Motor neuron (in vitro differentiated cells): ENCODE results near the gene KCNJ9. TPM values are rescaled to one million over a fixed set of nuclear protein-coding genes. Genes with fewer than 3 reads are reported as not detected.

Source experiments
- ATAC-seq, 8 experiments: fragments of 200-7000 bp; cut with Tn5 transposase; replicated peaks in 6 of 8; 2 replicates each; pipeline ENCODE4 v1.8.0; 2021; ENCODE audit warnings: mild to moderate bottlenecking in 8 of 8, moderate library complexity in 8 of 8
- H3K27ac ChIP-seq, 2 donors: fragments of 250-450 bp; sonication (Bioruptor Pico); 2 replicates each; pipeline ENCODE4 v1.9.0; 2021; ENCODE audit warnings: antibody characterized with exemption in 2 of 2, mild to moderate bottlenecking in 2 of 2, moderate library complexity in 1 of 2
- H3K4me1 ChIP-seq, 2 donors: fragments of 250-450 bp; sonication (Bioruptor Pico); replicated peaks in 1 of 2; 2 replicates each; pipeline ENCODE4 v1.6.1; 2021; ENCODE audit warnings: antibody characterized with exemption in 2 of 2, mild to moderate bottlenecking in 2 of 2, moderate library complexity in 1 of 2
- H3K4me3 ChIP-seq, 5 donors: fragments of 250-450 bp; sonication (Bioruptor Pico); 2 replicates each; pipeline ENCODE4 v1.9.0; 2021; ENCODE audit warnings: antibody characterized with exemption in 5 of 5, mild to moderate bottlenecking in 5 of 5, moderate library complexity in 4 of 5
- WGBS, 10 experiments: fragments of 450-650 bp; shearing (Covaris generic); methylation state at CpG; one replicate each; pipeline ENCODE4 v1.0.0; 2022; 5-methylcytosine and 5-hydroxymethylcytosine counted together
- in situ Hi-C, 9 experiments: fragments of 400-800 bp; cut with MboI; loops; one replicate each; pipeline ENCODE4 v1.15.0; 2021; ENCODE audit warnings: low sequenced_read_pairs in 9 of 9, low pct_unique_long_range_greater_than_20kb in 2 of 9; ENCODE audit not compliant: unreplicated experiment in 9 of 9
- total RNA-seq, 8 experiments: library from RNA; unstranded; fragments of 300-600 nt; gene quantifications; 2 replicates each; pipeline versions ENCODE4 v1.2.3 to v1.2.4, GENCODE V29; 2022

KCNJ9 gene
- total RNA-seq, 8 experiments from 2014 or later = 0.18 to 9.5 (median 3.8) TPM

DNA sequence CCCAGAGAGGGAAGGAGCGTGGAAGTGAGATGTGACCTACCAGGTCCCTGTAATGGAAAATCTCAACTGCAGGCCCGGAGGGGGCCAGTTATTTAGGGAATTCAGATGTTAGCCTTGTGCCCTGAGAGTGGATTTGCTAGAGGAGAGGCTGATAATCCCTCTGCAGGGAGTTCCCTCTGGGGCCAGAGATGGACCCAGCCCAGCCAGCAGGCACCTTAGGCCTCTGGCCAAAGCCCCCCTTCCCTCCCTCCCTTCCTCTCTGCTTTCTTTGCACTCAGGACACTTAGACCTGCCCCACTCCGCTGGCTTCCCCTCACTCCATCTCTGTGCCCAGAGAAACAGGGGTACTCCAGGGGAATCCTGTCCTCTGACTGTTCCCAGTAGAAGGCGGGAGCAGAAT lies 32.7 kb downstream of the KCNJ9 start:
- Histone ChIP-seq H3K4me3 (no peak overlapping the region), H3K27ac (no peak overlapping the region), H3K4me1 (peaks cover 28 to 51% of the 10 kb centered on the region in 2 donors)
- peak in 4 of 8 experiments; percentile 4 to 68 (median 27) for ATAC-seq
- in situ Hi-C loops = loop anchor here in 1 of 9 experiments (25.0 kb wide), 1 partner anchor 273 kb away; no protein-coding TSS in a partner anchor
- 0 to 86% (median 52%) methylated on average over 1 to 3 of the region's 4 CpGs; no CpG with 5 or more reads in 5 of the 10 experiments for WGBS, 10 experiments

DNA sequence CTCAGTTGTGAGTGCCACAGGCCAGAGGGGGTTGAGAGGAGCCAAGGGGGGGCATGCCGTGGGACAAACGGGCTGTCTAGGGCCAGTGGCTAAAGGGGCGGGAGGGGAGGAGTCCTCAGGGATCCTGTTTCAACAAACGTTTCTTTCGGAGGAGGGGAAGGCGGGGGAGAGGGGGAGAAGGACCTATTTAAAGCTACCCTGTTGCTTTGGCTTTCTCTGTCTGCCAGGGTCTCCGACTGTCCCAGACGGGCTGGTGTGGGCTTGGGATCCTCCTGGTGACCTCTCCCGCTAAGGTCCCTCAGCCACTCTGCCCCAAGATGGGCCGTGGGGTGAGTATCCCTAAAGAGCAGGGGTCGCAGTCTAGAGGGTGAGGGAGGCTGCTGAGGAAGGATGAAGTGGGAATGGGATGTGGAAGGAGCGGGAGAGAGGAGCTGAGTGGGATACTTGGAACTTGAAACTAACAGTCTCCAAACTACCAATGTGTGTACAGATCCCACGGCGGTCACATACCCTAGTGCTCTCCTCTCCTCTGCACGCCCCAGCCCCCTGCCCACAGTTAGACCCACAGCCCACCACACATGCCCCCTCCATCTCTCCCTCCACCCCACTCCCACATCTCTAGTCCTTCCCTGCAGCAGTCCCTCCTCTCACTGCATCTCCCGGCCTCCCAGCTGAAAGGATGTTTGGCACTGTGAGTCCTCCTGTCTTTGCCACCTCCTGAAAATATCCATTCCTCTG lies 34.4 kb downstream of the KCNJ9 start, which contains the start of gene ATP1A2:
Gene ATP1A2 (plus strand): TSS at position 215 of the 738 bp plus-strand sequence. CDS start 103 bp downstream, at position 318.
- peaks cover 26 to 46% of the 10 kb centered on the region in 2 donors for H3K4me1 ChIP-seq
- in situ Hi-C loops = loop anchor here in 1 of 9 experiments (25.0 kb wide), 1 partner anchor 272 kb away; no protein-coding TSS in a partner anchor
- H3K4me3 ChIP-seq = no peak within 1 kb of the TSS
- 34 to 92% (median 60%) methylated on average over 2 to 5 of the region's 16 CpGs; no CpG with 5 or more reads in 7 of the 10 experiments for WGBS, 10 experiments
- no peak for ATAC-seq
- H3K27ac ChIP-seq = no peak within 1 kb of the TSS

DNA sequence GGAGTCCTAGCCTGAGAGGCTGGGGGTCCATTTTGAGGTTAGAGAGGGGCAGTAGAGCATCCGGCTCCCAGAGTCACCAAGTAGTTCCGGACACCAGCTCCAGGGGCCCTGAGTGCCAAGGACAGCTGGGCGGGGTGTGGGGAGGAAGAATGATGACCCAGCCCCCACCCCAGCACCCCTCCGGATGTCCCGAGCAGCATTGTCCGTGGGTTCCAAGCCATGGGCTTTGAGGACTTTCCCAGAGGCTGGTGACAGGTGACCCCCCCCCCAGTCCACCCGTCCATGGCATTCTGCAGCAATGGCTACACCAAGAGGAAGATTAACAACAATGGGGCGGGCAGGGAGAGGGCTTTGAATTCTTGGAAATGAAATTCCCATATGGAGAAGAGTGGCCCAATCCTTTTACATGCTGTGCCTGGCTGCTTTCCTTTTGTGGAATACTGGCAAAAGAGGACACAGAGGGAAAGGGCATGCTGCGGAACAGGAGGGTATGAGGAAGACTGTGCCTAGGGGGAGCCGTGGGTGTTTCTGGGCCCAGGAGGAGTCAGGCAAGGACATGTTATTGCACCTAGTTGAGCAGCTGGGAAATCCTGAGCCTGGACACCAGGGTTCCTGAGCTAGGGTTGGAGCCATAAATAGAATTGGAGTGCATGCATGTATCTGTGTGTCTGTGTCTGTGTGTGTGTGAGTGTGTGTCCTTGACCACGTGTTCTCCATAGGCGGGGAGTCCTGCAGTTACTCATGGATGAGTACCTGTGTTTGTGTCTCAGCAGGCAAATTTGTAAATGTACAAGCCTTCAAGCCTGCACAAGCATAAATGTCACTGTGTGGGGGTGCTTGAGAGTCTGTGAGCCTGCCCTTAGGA lies 35.2 kb downstream of the KCNJ9 start:
- no peak overlapping the region for H3K4me3 ChIP-seq
- H3K4me1 ChIP-seq = peaks cover 26 to 46% of the 10 kb centered on the region in 2 donors
- ATAC-seq = peak in 6 of 8 experiments; percentile 15 to 79 (median 64)
- 48 to 100% (median 66%) methylated on average over 1 to 5 of the region's 12 CpGs; no CpG with 5 or more reads in 4 of the 10 experiments for WGBS, 10 experiments
- H3K27ac ChIP-seq = no peak overlapping the region
- in situ Hi-C loops = loop anchor here in 1 of 9 experiments (25.0 kb wide), 1 partner anchor 271 kb away; no protein-coding TSS in a partner anchor

DNA sequence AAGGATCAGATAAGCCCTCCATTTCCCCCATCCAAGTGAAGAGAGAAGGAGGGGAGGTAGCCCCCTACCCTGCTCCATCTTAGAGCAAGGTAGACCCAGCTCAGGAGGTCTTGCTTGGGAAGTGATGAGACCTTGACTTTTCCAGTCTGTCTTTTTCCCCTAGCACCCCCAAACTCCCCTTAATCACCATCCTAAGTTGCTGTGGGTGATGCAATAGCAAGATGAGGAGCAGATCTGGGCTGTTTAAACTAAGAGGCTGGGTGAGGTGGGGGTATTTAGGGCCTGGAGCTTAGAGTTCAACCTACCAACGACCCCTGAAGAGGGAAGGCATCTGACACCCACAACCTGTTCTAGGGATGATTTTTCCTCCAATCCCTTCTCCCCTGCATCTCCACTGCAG lies 36.0 kb downstream of the KCNJ9 start:
- ATAC-seq = peak in 3 of 8 experiments; percentile 4 to 28 (median 8)
- in situ Hi-C loops = loop anchor here in 1 of 9 experiments (25.0 kb wide), 1 partner anchor 270 kb away; no protein-coding TSS in a partner anchor
- Histone ChIP-seq H3K4me1 (peaks cover 23 to 41% of the 10 kb centered on the region in 2 donors), H3K4me3 (no peak overlapping the region), H3K27ac (no peak overlapping the region)
- WGBS, 10 experiments = 25% methylated on average over 1 of the region's 1 CpG; no CpG with 5 or more reads in 9 of the 10 experiments

DNA sequence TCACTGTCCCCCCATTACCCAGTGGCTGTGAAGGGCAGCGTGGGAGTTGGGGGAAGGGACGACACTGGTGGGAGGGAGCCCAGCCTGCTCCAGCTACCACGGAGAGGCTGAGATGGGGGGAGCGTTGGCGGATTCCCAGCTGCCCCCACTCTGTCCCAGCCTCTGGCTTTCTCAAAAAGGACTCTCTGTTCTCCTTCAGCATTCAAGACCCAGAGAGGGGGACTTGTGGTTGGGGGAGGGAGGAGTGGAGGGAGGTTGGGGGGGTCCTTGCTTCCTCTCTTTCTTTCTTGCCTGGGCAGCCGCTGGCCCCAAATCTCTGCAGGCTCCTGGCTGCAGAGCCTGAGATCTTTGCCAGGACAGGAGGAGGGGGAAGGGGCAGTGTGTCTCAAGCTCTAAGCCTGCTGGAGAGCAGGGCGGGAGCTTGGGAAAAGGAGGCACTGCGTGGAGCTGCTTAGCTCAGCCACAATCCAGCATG lies 36.4 kb downstream of the KCNJ9 start:
- Histone ChIP-seq H3K4me1 (peaks cover 22 to 37% of the 10 kb centered on the region in 2 donors), H3K27ac (no peak overlapping the region), H3K4me3 (no peak overlapping the region)
- ATAC-seq = peak; percentile 29 to 82 (median 70)
- WGBS, 10 experiments = 0 to 40% (median 20%) methylated on average over 1 to 4 of the region's 8 CpGs; no CpG with 5 or more reads in 5 of the 10 experiments
- in situ Hi-C loops = loop anchor here in 1 of 9 experiments (25.0 kb wide), 1 partner anchor 270 kb away; no protein-coding TSS in a partner anchor

DNA sequence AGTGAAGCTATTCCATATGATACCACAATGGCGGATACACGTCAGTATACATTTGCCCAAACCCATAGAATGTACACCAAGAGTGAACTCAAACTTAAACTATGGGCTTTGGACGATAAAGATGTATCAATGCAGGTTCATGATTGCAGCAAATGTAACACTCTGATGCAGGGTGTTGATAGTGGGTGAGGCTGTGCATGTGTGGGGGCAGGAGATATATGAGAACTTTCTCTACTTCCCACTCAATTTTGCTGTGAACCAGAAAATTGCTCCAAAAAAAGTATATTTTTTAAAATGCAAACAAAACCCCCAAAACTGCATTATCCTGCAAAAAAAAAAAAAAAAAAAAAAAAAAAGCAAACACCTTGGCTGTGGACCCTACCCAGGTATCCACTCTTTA lies 37.6 kb downstream of the KCNJ9 start:
- Histone ChIP-seq H3K4me1 (peaks cover 24 to 36% of the 10 kb centered on the region in 2 donors), H3K4me3 (no peak overlapping the region), H3K27ac (no peak overlapping the region)
- 64 to 100% (median 96%) methylated on average over 1 to 3 of the region's 3 CpGs; no CpG with 5 or more reads in 2 of the 10 experiments for WGBS, 10 experiments
- in situ Hi-C loops = loop anchor here in 1 of 9 experiments (25.0 kb wide), 1 partner anchor 268 kb away; no protein-coding TSS in a partner anchor
- no peak for ATAC-seq

DNA sequence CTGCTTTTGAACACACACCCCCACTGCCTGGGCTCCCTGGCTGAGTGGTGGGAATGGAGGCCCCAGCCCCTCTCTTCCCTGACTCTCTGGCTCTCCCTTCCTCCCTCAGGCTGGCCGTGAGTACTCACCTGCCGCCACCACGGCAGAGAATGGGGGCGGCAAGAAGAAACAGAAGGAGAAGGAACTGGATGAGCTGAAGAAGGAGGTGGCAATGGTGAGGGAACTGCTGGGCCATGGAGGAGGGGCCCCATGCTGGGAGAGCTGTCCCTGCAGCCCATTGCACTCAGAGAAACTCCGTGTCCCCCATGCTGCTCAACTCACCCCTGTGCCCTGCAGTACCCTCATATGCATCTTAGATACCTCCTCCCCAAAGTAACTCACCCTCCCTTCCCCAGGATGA lies 39.5 kb downstream of the KCNJ9 start:
- Histone ChIP-seq H3K27ac (no peak overlapping the region), H3K4me1 (peaks cover 37 to 42% of the 10 kb centered on the region in 2 donors), H3K4me3 (no peak overlapping the region)
- 60 to 93% (median 74%) methylated on average over 1 to 2 of the region's 5 CpGs; no CpG with 5 or more reads in 6 of the 10 experiments for WGBS, 10 experiments
- ATAC-seq = no peak
- in situ Hi-C loops = loop anchor here in 1 of 9 experiments (25.0 kb wide), 1 partner anchor 267 kb away; no protein-coding TSS in a partner anchor

DNA sequence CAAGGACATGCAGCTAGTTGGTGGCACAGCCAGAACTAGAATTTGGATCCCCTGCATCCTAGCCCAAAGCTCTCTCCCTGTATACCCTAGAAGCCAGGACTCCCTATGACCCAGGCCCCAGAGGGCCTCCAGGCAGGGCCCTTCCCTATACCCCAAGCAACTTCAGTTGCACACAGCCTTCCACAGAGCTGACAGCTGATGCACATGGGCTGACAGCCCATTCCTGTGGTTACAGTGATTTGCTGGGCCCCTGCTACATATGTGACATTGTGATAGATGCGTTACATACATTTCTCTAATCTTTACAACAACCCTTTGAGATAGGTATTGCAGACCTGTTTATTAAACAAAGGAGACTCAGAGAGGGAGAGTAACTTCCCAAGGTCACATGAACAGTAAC lies 40.0 kb downstream of the KCNJ9 start:
- Histone ChIP-seq H3K4me1 (peaks cover 36% of the 10 kb centered on the region in 2 donors), H3K27ac (no peak overlapping the region), H3K4me3 (no peak overlapping the region)
- no peak for ATAC-seq
- in situ Hi-C loops = loop anchor here in 1 of 9 experiments (25.0 kb wide), 1 partner anchor 266 kb away; no protein-coding TSS in a partner anchor
- WGBS, 10 experiments = 86 to 89% methylated on average over 1 of the region's 1 CpG; no CpG with 5 or more reads in 8 of the 10 experiments

DNA sequence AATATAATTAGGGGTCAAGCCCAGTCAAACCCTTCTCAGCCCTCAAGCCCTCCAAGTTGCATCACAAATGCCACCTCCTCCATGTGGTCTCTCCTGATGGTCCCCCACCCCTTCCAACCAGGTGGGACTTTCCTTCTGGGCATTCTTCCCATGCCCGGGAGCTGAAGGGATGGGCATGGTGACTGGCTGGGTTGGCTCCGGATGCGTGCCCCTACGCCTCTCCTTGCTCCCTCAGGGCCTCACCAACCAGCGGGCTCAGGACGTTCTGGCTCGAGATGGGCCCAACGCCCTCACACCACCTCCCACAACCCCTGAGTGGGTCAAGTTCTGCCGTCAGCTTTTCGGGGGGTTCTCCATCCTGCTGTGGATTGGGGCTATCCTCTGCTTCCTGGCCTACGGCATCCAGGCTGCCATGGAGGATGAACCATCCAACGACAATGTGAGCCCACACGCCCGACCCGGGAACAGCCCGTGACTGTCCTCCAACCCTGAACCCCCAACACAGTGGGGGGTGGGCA lies 41.7 kb downstream of the KCNJ9 start:
- no peak overlapping the region for H3K27ac ChIP-seq
- no peak overlapping the region for H3K4me3 ChIP-seq
- ATAC-seq = no peak
- H3K4me1 ChIP-seq = peaks cover 19% of the 10 kb centered on the region in 2 donors
- 92 to 100% (median 94%) methylated on average over 1 to 7 of the region's 16 CpGs; no CpG with 5 or more reads in 7 of the 10 experiments for WGBS, 10 experiments
- in situ Hi-C loops = loop anchor here in 1 of 9 experiments (25.0 kb wide), 1 partner anchor 264 kb away; no protein-coding TSS in a partner anchor

DNA sequence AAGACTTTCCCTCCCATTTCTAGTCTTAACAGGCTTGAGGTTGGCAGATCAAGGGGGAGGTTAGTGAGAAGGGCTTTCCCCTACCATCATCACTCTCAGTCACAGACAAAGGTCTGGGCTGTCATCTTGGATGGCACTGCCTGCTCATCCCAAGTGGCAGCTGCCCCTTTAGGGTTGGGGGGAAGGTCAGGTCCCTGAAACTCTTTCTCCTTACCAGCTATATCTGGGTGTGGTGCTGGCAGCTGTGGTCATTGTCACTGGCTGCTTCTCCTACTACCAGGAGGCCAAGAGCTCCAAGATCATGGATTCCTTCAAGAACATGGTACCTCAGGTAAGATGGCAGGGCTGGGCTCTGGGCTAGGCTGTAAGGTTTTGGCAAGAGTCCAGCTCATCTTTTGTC lies 42.4 kb downstream of the KCNJ9 start:
- ATAC-seq = no peak
- H3K4me3 ChIP-seq = no peak overlapping the region
- peaks cover 12 to 15% of the 10 kb centered on the region in 2 donors for H3K4me1 ChIP-seq
- H3K27ac ChIP-seq = no peak overlapping the region
- in situ Hi-C loops = loop anchor here in 1 of 9 experiments (25.0 kb wide), 1 partner anchor 264 kb away; no protein-coding TSS in a partner anchor

DNA sequence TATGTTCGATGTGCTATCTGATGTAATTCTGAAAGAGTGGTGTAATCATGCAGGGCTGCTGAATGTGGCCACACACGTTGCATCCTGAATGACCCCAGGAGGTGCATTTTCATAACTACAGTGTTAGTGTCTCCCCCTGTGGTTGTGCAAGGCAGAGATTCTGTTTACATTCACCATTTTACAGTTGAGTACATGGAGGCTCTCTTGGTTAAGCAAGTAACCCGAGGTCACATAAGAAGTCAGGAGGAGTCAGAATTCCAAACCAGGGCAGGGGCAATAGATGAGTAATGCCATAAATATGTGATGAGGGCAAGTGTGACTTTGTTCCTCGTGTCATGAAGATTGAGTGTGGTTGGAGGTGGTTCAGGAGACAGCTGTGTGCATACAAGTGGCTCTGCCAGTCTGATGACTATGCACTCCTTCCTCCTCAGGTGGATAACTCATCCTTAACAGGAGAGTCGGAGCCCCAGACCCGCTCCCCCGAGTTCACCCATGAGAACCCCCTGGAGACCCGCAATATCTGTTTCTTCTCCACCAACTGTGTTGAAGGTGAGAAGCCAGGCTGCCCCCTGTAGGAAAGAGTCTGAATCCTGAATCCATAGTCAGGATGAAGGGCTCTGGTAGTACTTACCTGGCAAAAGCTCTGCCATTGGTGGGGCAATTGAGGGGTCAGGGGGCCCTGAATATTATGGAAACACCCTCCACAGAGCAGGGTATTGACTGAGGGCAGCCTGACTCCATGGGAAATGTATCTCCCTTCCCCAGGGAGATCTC lies 43.6 kb downstream of the KCNJ9 start:
- Histone ChIP-seq H3K4me1 (peaks cover 11 to 15% of the 10 kb centered on the region in 2 donors), H3K4me3 (no peak overlapping the region), H3K27ac (no peak overlapping the region)
- in situ Hi-C loops = loop anchor here in 1 of 9 experiments (25.0 kb wide), 1 partner anchor 262 kb away; no protein-coding TSS in a partner anchor
- ATAC-seq = peak in 7 of 8 experiments; percentile 55 to 78 (median 74)
- WGBS, 10 experiments = 10 to 80% (median 47%) methylated on average over 1 to 8 of the region's 8 CpGs; no CpG with 5 or more reads in 1 of the 10 experiments
